Lower leg skin (tissue), 3 donors: ENCODE results near the gene RASA2.

Experiments
- POLR2A ChIP-seq, 2 donors: fragments of 450-650 bp; IDR thresholded peaks; one replicate each; pipeline ENCODE4 v1.6.1; 2016 to 2017; ENCODE audit warnings: antibody characterized with exemption in 2 of 2, mild to moderate bottlenecking in 1 of 2, moderate library complexity in 1 of 2
- TF ChIP-seq, protein P1 (sequence below), 3 donors: fragments of 450-650 bp; IDR thresholded peaks; one replicate each; pipeline ENCODE4 v1.5.1; 2016; ENCODE audit warnings: antibody characterized with exemption in 3 of 3, mild to moderate bottlenecking in 3 of 3, moderate library complexity in 2 of 3

DNA sequence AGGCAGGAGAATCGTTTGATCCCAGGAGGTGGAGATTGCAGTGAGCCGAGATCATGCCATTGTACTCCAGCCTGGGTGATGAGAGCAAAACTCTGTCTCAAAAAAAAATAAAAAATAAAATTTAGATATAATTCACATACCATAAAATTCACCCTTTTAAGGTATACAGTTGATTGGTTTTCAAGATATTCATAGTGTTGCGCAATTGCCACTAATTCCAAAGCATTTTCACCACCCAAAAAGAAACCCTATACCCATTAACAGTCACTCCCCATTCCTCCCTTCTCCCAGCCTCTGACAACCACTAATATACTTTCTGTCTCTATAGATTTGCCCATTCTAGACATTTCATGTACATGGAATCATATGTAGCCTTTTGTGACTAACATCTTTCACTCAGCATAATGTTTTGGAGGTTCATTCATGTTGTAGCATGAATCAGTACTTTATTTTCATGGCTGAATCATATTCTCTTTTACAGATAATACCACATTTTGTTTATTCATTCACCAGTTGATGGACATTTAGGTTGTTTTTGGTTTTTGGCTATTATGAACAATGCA is 116.7 kb downstream of the RASA2 start:
- TF ChIP-seq, protein P1, sequence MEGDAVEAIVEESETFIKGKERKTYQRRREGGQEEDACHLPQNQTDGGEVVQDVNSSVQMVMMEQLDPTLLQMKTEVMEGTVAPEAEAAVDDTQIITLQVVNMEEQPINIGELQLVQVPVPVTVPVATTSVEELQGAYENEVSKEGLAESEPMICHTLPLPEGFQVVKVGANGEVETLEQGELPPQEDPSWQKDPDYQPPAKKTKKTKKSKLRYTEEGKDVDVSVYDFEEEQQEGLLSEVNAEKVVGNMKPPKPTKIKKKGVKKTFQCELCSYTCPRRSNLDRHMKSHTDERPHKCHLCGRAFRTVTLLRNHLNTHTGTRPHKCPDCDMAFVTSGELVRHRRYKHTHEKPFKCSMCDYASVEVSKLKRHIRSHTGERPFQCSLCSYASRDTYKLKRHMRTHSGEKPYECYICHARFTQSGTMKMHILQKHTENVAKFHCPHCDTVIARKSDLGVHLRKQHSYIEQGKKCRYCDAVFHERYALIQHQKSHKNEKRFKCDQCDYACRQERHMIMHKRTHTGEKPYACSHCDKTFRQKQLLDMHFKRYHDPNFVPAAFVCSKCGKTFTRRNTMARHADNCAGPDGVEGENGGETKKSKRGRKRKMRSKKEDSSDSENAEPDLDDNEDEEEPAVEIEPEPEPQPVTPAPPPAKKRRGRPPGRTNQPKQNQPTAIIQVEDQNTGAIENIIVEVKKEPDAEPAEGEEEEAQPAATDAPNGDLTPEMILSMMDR (IDR thresholded peaks at IDR 0.05), result no peak
- no peak for TF ChIP-seq POLR2A (IDR thresholded peaks at IDR 0.05)
